ENCODE results near the gene A2ML1.
A peak's percentile ranks its signal among the peaks of the same experiment; 100 is the strongest.
"Not testable (repeated sequence)": the region's sequence is repeated elsewhere in the genome, so short reads cannot be mapped to it uniquely, and the experiment has no call there.

Gene A2ML1

DNA sequence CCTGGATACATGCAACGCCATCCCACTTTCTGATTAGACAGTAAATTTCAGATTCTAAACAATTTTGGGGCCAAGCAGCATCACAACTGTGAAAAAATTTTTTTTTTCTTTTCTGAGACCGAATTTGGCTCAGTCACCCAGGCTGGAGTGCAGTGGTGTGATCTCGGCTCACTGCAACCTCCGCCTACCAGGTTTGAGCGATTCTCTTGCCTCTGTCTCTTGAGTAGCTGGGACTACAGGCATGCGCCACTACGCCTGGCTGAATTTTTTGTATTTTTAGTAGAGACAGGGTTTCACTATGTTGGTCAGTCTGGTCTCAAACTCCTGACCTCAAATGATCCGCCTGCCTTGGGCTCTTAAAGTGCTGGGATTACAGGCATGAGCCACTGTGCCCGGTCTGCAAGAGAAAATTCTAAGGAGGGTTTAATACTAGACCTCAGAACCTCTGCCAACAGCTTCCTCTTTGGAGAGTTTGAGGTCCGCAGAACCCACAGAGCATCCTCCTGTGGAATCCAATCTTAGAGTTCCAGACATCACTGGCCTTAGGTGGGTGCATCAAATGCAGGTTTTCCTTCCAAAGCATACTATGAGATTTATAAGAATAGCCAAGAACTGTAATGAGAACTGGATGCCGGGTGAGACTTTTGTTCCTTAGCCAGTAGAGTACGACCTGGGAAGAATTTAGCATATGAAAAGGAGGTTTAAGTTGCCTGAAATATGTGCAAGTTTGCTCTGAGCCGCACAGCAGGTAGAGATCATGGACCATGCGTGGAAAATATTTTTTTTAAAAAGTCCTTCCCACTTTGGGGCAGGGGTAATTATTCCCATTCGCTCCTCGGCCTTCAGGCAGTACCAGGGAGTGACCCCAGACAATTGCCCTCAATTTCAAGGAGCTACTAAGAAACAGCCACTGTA is 84.1 kb downstream of the A2ML1 start:
- no peak for DNase-seq (ENCODE audit: low read depth in 3 of 3)

DNA sequence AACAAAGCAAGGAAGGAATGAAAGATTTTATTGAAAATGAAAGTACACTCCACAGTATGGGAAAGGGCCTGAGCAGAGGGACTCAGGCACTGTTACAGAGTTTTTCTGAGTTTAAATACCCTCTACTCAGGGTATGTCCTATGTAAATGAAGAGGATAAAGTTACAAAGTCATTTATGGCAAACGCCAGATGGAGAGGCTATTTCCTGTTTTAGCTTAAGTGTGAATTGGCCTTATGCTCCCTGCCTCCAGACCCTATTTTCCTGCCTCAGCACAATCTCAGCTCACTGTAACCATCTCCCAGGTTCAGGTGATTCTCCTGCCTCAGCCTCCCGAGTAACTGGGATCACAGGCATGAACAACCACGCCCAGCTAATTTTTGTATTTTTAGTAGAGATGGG is 85.1 kb downstream of the A2ML1 start:
- DNase-seq (ENCODE audit: low read depth in 3 of 3), result no peak

DNA sequence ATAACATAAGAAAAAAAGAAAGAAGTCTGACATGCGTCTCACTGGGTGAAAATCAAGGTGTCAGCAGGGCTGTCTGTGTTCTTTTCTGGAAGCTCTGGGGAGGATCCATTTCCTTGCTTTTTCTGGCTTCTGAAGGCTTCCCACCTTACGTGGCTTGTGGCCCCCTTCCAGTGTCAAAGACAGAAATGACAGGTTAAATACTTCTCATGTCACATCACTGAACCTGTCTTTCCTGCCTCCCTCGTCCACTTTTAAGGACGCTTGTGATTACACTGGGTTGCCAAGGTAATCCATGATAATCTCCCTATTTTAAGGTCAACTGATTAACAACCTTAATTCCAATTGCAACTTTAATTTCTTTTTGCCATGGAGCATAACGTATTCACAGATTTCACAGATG is 87.3 kb downstream of the A2ML1 start:
- DNase-seq (ENCODE audit: low read depth in 3 of 3), result no peak

DNA sequence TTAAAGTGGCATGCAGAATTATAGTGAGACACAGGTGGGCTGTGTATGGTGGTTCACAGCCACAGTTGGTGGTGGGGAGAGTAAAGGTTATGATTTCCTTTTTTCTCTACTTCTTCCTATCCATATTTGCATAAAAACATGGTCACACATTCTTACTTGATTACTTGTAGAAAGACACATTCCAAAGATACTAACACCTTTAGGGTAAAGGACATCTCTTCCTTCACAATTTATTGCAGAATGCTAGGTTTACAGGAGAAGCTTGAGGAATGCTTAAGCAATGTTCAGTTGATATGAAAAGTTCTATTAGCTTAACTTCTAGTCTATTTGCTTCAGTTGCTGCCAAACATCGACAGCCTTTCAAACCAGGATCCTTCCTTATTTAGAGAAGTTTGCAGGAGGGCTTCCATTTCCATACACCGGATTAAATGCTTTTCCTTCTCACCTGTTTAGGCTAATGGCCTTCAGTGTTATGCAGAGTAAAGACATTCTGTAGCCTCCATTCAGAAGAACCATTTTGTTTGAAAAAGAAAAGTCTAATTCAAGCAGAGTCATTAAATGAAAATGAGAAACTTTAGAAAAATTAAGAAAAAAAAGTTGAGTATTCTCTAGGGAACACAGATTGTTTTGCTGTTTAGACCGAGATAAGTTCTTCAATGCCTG is 89.3 kb downstream of the A2ML1 start:
- DNase-seq (ENCODE audit: low read depth in 3 of 3), result no peak

DNA sequence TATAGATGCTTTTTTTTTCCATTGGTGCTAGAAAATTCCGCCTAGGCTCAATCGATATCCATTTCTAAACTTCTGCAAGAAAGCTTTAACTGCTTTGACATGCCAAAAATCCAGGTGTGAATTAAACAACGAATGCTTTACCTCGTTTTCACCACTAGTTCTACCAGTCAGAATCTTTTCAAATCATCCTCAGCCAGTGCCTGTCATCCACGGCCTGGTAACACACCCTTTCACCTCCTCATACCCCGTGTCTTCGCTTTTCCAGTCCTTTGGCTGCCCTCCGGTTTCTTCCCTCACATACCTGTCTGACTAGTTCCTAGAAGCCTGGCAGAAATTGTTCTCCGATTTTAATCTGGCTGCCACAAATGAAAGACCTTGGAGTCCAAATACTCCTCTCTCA is 90.5 kb downstream of the A2ML1 start:
- no peak for DNase-seq (ENCODE audit: low read depth in 3 of 3)

DNA sequence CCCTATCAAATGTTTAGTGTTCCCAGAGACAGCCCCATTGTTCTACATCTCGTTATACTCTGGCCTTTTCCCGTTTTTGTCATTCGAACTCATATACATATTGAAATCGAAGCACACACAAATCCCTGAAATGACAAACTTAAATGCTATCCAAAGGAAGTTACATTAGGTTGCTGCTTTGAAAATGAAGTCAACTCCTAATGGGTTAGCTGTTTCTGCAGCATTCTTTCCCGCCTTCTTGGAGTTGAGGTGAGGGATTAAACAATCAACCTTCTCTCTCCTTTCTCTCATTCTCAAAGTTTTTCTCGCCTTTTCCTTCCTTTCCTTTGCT is 91.2 kb downstream of the A2ML1 start:
- DNase-seq (ENCODE audit: low read depth in 3 of 3), result no peak

DNA sequence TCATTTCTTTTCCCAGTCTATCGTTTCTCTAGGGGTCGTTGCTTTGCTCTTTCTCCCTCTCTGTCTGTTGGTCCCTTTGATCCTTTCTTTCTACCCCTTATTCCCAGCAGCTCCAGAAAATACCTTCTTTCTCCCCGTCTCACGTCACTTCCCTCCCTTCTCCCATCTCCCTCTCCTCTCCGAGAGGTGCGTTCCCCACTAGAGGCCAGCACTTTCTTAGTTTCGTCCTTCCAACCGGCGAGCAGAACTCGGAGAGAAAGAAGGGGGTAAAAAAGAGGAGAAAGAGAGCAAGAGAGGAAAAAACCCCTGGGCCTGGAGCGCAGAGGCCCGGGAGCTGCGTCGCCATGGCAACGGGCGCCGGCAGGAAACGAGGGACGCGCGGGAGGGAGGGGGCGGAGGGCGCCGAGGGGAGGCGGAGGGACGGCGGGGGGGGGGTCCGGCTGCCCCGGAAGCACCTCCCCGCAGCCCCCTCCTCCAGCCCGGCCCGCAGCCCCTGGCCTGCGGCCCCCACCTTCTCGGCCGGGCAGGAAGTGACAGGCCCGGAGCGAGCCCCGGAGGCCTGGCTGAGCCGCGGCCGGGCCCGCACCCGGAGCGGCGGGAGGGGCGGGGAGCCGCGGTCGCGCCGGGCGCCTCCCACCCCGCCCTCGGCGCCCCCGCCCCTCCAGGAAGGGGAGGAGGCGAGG is 91.8 kb downstream of the A2ML1 start, which contains the start of gene PHC1:
TSS of gene PHC1 (plus strand) at position 477 of the 683 bp plus-strand sequence. CDS start 3,169 bp downstream, outside the sequence.
- DNase-seq (ENCODE audit: low read depth in 3 of 3), result peak; percentile 37 to 60 (median 39)

DNA sequence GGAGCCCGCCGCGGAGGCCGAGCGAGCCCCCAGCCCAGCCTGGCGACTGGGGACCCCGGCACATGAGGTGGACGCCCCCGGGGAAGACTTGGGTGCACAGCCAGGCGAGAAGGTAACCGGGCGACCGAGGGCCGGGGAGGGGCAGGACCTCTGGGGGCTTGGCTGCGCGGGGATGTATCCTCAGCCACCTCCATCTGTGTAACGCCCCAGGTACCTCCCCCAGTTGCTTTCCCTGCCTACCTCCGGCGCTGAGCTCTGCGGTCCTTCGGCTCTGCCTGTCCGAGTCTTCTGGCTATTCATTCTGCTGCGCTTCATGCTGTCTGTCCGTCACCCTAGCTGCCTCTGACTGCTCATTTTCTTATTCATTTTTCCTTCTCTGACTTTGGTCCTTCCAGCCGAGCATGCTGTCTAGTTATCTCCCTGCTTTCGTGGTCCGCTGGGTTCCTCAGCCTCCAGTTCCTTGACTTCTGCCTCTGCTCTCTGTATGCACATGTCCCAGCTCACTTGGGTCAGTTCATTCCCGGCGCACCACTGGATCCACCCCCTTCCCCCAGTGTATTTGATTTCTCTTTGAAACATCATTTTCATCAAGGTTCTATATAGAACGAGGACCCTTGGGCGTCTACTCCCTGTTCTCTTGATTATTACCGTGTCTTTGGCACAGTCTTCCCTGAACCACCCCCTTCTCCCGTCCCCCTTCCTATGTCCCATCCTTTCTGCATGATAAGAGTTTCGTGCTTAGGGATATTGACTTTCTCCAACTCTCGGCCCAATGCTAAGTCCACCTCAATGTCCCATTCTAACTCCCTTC is 92.5 kb downstream of the A2ML1 start:
- peak in 2 of 3 donors; percentile 17 to 45 for DNase-seq (ENCODE audit: low read depth in 3 of 3)

DNA sequence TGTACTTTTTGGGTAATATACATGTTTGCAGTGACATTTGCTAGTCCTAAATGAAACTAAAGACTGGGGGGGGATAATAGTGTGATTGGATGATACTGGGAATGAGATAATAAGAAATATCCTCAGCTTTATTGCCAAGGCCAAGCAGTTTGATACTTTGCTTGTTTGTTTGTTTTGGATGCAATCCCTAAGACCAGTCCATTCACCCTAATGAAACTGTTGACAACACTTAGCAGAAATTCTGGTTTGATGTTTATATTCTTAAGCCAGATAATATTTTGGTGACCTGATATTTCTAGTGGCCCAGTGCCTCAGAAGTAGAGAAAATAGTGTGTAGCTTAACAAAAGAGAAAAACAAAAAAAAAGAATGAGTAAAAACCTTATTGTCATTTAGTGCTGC is 93.7 kb downstream of the A2ML1 start:
- no peak for DNase-seq (ENCODE audit: low read depth in 3 of 3)

DNA sequence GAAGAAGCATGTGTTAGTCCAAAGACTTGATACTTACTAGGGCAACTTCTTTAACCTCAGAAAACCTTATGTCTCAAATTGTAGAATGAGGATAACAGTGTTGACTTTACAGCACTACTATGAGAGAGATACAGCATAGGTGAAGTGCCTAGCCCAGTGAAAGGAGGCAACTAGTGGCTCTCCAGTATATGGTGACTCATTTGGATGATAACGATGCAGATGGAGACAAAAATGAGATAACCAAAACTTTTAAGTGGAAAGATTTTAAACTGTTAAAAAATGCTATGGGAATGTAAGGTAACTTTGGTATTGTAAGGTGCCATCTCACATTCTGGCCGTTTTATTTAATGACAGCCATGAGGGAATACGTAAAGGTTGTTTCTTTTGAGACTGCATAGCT is 94.6 kb downstream of the A2ML1 start:
- no peak for DNase-seq (ENCODE audit: low read depth in 3 of 3)

DNA sequence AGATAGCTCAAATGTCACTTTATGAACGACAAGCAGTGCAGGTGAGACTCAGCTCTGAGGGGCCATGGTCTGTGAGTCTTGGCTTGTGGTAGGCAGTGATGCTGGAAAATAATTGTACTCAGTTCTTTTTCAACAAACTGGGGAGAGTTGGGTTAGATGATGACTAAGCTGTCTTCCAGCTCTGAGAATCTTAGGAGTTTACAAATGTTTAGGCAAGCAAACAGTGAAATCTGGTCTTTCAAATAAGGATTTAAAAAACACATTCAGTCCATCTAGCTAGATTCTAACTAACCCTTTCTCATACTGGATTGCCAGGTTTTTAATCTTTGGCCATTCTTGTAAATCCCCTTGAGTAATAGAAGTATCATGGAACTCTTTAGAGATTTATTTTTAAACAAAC is 95.3 kb downstream of the A2ML1 start:
- no peak for DNase-seq (ENCODE audit: low read depth in 3 of 3)

DNA sequence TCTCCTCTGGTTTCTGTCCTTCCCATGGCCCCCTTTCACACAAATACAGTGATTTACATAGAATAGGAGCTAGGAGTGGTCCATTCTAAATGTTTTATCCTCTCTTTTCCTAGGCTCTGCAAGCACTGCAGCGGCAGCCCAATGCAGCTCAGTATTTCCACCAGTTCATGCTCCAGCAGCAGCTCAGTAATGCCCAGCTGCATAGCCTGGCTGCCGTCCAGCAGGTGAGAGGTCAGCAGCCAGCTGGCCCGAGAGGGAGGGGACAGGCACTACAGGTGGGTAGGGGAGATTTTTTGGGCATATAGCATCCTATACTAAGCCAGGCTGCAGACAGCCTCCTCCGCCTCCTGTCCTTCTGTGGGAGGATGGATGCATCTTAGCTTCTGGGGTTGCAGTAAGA is 97.2 kb downstream of the A2ML1 start:
- not testable (repeated sequence) for DNase-seq (ENCODE audit: low read depth in 3 of 3)

DNA sequence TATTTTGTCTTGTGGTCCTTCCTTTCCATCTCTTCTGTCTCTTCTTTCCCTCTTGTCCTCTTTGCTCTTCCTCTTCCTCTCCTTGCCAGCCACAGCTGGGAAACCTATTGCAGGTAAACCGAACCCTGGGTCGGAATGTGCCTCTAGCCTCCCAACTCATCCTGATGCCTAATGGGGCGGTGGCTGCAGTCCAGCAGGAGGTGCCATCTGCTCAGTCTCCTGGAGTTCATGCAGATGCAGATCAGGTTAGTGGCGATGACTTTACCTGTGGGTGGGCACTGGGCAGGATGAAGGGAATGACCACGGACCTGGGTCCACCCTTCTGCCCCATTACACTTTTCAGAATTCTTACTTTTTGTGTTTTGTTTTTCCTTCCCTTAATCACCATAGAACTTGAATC is 100.1 kb downstream of the A2ML1 start:
- no peak for DNase-seq (ENCODE audit: low read depth in 3 of 3)
